T follicular helper cell (primary cell): Measurements from ENCODE around the gene MAVS.
"Not testable (repeated sequence)": the region's sequence is repeated elsewhere in the genome, so short reads cannot be mapped to it uniquely, and the experiment has no call there.

Experiments
- DNase-seq: peaks from one replicate; pipeline ENCODE4 v3.0.0-alpha.2; 2020; ENCODE audit warnings: low read depth

MAVS gene

GRCh38 chr20:3848565-3848964, 1.9 kb downstream of the MAVS start:
- no peak for DNase-seq

- DNase-seq, result no peak
Measured at GRCh38 chr20:3854462-3854871, 7.8 kb downstream of the MAVS start.

- no peak for DNase-seq
Measured at GRCh38 chr20:3857405-3857804, 10.8 kb downstream of the MAVS start.

- no peak for DNase-seq
Measured at GRCh38 chr20:3858689-3859088, 12.1 kb downstream of the MAVS start.

- DNase-seq, result no peak
Measured at GRCh38 chr20:3861191-3861590, 14.6 kb downstream of the MAVS start.

GRCh38 chr20:3862333-3862732, 15.7 kb downstream of the MAVS start:
- DNase-seq, result no peak

GRCh38 chr20:3863317-3863716, 16.7 kb downstream of the MAVS start:
- no peak for DNase-seq

- no peak for DNase-seq
Measured at GRCh38 chr20:3864518-3864917, 17.9 kb downstream of the MAVS start.

- no peak for DNase-seq
Measured at GRCh38 chr20:3865152-3865886, 18.7 kb downstream of the MAVS start.

- DNase-seq, result no peak
Measured at GRCh38 chr20:3865887-3866407, 19.3 kb downstream of the MAVS start.

GRCh38 chr20:3866464-3866863, 19.8 kb downstream of the MAVS start:
- DNase-seq, result no peak

- no peak for DNase-seq
Measured at GRCh38 chr20:3867802-3868201, 21.2 kb downstream of the MAVS start.

- no peak for DNase-seq
Measured at GRCh38 chr20:3869839-3870634, 23.4 kb downstream of the MAVS start.

GRCh38 chr20:3871550-3872265, 25.1 kb downstream of the MAVS start:
- DNase-seq, result no peak

GRCh38 chr20:3873507-3873906, 26.9 kb downstream of the MAVS start:
- DNase-seq, result no peak

GRCh38 chr20:3874194-3874844, 27.7 kb downstream of the MAVS start:
- no peak for DNase-seq

GRCh38 chr20:3875378-3875974, 28.8 kb downstream of the MAVS start:
- no peak for DNase-seq

- DNase-seq, result no peak
Measured at GRCh38 chr20:3876000-3876399, 29.4 kb downstream of the MAVS start.

- DNase-seq, result no peak
Measured at GRCh38 chr20:3876676-3877075, 30.0 kb downstream of the MAVS start.

- DNase-seq, result not testable (repeated sequence)
Measured at GRCh38 chr20:3878921-3879274, 32.3 kb downstream of the MAVS start.

- no peak for DNase-seq
Measured at GRCh38 chr20:3885715-3886114, 39.1 kb downstream of the MAVS start.
